SW 1271 (cell line): ENCODE data around the gene MAN2A1.
"Not testable (repeated sequence)": the region's sequence is repeated elsewhere in the genome, so short reads cannot be mapped to it uniquely, and the experiment has no call there.

Experiments
- DNase-seq, 2 experiments: peaks; one replicate each; lab custom pipeline; 2025; lab: John Stamatoyannopoulos, UW

The MAN2A1 gene

DNA sequence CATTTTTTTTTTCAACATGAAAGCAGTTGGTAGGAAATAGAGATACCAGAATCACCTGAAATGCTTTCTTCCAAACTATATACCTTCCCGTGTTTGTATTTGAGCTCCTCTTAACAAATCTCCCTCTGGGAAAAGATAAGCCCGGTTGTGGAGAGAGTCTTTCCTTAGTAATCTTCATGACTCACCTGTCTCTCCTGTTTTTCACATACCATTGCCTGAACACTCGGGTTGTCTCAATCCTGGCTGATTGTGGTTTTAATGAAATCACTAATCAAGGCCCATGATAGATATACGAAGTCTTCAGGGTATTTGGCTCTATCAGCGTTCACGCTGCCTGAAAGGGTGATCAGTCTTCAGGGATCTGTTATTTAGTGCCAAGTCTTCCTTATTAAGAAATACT lies 136.7 kb downstream of the MAN2A1 start:
- no peak for DNase-seq

DNA sequence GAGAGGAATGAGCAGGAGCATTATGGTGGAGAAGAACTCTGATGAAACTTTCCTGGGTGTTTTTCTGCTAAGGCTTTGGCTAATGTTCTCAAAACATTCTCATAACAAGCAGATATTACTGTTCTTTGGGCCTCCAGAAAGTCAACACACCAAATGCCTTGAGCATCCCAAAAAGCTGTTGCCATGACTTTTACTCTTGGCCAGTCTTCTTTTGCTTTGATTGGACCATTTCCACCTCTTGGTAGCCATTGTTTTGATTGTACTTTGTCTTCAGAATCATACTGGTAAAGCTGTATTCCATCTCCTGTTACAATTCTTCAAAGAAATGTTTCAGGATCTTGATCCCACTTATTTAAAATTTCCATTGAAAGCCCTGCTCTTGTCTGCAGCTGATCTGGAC lies 139.6 kb downstream of the MAN2A1 start:
- no peak for DNase-seq

DNA sequence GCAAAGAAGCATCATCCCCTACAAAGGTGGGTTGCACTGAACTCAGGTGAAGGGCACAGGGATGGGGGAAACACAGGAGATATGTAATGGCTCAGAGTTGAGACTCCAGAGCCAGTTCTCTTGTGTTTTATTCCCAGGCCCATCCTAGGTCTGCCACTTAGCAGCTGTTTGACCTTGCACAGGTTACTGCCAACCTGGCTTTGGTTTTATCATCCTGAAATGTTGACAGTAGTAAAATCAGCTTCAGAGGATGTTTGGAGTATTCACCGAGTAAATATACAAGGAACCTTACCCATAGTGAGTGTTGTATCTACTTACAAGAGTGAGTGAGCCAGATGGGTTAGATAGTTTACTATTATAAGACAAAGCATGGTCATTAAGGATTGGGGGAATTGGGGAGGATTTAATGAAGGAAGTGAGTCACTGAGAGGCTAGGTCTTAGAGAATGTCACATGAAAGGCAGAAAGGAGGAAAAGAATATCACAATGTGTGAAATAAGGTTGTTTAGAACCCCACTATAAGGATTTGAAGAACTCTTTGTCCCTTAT lies 141.3 kb downstream of the MAN2A1 start:
- peak in 1 of 2 experiments; percentile 18 for DNase-seq

DNA sequence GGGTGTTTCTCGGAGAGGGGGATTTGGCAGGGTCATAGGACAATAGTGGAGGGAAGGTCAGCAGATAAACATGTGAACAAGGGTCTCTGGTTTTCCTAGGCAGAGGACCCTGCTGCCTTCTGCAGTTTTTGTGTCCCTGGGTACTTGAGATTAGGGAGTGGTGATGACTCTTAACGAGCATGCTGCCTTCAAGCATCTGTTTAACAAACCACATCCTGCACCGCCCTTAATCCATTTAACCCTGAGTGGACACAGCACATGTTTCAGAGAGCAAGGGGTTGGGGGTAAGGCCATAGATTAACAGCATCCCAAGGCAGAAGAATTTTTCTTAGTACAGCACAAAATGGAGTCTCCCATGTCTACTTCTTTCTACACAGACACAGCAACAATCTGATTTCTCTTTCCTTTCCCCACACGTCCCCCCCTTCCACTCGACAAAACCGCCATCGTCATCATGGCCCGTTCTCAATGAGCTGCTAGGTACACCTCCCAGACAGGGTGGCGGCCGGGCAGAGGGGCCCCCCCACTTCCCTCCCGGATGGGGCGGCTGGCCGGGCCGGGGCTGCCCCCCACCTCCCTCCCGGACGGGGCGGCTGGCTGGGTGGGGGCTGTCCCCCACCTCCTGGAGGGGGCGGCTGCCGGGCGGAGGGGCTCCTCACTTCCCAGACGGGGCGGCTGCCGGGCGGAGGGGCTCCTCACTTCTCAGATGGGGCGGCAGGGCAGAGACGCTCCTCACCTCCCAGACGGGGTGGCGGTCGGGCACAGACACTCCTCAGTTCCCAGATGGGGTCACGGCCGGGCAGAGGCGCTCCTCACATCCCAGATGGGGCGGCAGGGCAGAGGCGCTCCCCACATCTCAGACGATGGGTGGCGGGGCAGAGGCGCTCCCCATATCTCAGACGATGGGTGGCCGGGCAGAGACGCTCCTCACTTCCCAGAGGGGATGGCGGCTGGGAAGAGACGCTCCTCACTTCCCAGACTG lies 142.8 kb downstream of the MAN2A1 start:
- not testable (repeated sequence) for DNase-seq

DNA sequence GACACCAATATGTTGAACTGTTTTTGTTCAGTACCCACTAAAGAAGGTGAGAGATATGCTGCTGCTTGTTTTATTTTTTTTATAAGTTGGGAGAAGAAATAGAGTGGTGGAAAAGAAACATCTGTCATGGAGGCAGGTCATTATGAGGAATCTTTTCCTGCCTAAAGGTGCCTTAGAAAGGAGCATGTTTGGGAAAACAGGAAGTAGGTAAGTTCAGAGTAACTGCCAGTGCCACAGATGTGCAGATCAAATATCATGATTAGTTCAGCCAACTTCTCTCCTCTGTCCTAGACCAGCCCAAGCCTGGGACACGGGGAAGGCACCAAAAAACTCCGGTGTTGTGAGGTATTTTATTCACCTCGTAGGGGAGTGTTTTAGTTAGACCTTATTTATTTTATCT lies 144.2 kb downstream of the MAN2A1 start:
- no peak for DNase-seq

DNA sequence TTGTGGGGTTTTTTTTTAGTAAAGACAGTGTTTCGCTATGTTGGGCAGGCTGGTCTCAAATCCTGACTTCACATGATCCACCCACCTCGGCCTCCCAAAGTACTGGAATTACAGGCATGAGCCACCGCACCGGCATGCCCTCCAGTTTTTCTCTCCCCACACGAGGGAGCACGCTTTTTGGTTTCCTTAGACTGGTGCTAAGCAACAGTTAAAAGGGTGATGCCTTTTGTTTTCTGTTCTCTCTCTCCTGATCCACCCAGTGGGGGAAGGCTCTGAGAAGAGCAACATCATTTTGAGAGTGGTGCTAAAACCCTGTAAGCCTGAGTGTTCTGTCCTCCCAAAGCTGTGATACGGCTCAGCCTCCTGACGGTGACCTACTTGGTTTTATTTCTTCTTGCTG lies 146.6 kb downstream of the MAN2A1 start:
- DNase-seq = no peak

DNA sequence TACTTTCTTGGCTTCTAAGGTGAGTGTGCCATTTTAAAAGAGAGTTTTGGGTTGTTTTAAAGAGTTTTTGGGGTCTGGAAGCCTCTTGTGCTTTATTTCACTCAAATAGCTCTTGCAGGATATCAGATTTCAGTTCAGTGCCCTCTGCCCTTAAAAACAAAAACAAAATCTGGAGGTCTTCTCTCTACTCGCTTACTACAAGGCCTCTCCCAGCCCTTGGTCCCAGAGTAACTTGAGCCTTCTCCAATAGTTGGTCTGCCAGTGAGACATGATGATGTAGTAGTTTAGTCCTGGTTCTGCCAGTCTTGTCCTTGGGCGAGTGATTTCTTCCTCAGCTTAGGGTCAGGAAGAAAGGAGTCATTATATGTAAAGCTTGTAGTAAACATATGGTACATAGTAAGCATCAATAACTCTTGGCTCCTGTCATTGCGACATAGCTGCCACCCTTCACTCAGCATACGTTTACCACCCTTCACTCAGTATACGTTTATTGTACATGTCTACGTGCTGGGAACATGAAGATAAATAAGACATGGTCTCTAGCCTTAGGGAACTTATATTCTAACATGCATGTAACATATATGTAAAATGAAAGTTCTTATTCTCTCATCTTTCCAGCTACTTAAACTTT lies 147.6 kb downstream of the MAN2A1 start:
- no peak for DNase-seq

DNA sequence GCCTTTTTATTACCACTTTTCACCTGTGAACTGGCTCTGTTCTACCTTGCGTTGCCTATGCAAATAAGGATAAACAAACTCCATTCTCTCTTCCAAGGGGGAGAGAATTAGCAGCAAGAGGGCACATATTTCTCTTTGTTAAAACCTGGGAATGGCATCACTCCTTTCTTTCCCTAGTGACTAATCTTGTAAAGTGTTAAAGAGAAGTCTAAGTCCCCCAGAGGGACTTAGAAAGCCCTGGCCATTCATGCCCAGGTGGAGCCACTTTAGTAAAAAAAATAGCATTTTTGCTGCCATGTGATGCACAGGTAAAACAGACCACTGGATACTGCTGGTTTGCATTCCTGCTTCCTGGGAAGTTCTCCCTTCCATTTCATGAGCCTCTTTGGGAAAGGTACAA lies 148.4 kb downstream of the MAN2A1 start:
- no peak for DNase-seq

DNA sequence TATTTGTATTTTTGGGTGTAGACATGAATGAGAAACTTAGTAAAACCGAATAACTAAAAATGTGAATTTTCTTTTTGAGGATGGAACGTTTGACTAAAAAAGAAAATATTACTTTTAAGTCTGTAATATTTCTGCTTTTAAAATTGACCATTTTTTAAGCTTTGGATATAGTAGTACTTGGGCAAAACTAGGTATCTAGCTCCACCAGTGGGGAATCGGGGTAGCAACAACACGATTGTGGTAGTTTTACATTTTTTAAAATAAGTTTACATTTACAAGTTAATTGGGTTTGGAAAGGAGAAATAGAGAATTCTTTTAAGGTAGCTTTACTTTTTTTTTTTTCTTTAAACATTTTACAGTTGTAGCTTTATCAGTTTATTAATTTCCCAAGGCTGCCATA lies 154.4 kb downstream of the MAN2A1 start:
- DNase-seq = no peak

DNA sequence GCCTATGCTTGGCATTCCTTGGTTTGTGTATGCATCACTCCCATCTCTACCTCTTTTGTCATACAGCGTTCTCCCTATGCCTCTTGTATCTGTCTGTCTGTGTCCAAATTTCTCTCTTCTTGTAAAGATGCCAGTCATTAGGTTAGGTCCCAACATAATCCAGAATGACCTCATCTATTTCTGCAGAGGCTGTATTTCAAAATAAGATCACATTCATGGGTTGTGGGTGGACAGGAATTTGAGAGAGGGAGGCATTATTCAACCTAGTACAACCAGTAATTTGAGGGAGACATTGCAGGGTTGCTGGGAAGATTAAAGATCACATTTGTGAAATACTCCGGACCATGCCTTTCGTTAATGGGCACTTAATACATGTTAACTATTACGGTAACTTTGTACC lies 155.0 kb downstream of the MAN2A1 start:
- DNase-seq = no peak

DNA sequence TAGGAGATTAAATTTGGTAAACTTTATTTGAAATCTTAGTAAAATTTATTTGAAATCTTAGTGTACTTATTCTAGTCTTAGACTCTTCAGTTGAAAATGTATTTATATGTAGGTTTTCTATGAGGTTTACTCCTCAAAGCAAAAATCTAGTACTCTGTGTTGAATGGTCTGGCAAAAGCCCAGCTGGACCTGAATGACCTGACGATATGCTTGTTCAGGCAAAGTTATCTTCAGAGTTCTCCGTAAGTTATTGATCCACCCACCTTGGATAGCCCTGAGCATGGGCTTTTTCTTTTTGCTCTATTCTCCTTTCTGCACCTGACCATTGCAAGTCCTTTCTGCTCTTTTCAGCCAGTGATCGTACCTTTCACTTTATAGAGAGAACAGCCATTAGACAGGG lies 158.4 kb downstream of the MAN2A1 start:
- no peak for DNase-seq

DNA sequence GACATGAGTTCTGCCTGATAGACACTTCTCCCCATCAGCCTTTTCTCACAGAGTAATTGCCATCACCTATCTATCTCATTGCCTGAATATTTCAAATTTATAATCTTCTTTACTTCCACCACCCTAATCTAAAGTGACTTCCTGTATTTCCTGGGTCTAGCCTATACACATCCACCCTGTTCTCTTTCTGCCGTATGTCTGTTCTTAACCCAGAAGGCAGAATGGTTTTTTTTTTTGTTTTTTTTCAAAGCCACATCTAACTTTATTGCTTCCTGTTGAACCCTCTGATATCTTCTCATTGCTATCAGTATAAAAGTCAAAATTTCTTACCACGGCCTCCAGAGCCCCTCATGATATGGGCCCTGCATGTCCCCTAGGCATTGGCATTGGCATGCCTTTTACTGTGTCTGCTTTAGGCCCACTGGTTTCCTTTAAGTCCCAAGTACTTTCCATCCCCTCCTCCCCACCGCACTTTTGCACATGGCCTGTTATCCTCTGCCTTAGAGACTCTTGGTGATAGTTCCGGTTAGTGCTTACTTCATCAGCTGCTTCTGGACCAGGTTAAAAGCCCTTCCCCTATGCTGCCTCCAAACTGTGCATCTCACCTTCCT lies 159.9 kb downstream of the MAN2A1 start:
- DNase-seq = no peak

DNA sequence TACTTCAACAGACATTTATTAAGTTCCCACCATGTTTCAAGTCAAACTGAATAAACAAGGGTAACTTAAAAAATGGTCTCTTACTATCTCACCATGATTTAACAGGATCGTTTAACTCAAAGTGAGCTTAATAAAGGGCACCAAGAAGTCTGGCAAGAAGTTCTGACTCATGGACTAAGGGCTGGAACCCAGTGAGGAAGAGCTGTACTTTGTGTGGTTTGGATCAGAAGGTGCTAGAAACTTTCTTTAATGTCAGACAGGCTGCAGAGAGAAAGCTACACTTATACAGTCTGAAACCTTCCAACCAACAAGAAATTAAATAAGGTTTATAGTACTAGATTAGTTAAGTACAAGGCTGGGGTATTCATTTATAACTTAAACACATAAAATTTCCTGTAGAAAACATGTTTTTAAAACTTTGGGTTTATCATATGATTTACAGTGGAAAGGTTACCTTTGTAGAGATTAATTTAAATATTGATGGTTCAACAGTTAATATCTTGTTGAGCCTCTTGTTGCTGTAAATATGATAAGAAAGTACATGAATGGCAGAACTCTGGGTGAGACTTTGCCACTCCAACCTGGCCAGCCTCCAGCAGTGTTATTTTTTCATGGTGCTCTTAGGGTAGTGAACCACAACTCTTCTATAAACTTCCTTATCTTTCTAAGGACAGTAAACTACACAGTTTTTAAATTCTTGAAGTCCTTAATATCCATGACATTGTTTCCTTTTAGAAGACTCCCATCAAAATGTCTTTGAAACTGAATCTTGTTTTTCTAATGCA lies 162.8 kb downstream of the MAN2A1 start:
- no peak for DNase-seq

DNA sequence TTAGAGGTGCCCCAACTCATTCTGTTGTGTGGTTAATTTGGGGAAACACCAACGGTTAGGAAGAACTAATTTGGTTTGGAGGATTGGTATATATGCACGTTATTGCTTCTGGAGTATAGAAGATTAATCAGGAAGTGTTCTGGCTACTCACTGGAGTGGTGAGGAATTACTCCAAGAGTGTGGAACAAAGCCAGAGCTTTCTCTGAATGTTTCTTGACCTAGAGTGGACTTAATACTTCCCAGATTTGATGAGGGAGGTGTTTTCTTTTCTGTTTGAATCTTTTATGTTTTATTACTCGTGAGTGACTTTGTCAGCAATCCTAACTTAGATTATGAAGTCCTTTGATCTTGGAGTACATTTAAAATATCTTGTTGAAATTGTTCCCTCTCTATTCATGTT lies 163.7 kb downstream of the MAN2A1 start:
- DNase-seq = no peak

DNA sequence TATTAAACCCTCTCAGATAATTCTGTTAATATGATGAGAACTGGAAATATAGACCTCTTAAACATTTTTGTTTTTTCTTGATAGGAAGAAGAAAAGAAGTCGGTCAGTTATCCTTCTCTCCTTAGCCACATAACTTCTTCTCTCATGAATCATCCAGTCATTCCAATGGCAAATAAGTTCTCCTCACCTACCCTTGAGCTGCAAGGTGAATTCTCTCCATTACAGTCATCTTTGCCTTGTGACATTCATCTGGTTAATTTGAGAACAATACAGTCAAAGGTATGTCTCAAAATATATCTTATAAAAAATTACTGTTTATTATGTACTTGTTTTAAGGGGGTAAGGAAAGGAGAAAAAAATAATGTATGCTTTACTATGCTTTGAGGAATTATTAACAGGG lies 165.3 kb downstream of the MAN2A1 start:
- DNase-seq = no peak

DNA sequence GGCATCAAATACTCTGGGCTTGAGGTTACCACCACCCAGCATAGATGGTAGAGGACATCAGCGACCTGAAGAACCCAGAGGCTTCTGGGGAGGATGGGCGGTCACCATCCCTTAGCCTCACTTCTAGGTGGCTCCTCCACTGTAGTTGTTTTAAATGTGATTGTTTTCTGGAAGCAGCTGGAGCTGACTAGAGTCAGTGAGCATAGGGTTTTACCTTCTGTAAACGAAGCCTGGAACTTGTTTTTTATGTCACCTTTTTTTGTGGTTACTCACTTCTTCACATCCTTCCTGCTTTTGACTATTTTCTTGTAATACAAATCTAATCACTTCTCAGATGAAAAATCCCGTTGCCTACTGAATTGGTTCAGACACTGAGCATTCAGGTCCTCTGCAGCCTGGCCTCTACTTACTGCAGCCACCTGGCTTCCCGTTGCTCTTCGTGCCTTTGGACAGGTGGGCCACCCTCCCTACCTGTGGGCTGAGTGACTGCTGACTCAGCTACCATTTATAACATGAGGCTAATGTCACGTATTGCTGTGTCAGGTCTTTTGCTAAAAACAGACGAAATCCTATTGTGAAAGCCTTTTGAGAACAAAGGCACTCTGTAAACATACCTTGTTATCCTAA lies 167.8 kb downstream of the MAN2A1 start:
- DNase-seq = no peak

DNA sequence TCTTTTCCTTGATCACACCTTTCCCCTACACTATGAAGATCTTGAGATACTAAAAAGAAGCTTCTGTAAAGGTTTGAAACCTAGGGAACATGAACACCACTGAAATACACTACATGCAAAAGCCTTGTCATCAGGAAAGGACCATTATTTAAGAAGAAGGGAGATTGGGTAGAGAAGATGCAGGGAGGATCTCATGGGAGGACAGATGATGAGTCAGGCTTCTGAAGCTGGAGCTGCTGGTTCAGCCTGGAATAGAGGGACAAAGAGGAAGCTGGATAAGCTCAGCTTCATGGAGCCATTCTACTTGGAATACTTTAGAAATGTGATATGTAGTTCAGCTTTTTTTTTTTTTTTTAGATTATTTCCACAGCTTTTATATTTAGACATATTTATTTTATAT lies 169.8 kb downstream of the MAN2A1 start:
- no peak for DNase-seq

DNA sequence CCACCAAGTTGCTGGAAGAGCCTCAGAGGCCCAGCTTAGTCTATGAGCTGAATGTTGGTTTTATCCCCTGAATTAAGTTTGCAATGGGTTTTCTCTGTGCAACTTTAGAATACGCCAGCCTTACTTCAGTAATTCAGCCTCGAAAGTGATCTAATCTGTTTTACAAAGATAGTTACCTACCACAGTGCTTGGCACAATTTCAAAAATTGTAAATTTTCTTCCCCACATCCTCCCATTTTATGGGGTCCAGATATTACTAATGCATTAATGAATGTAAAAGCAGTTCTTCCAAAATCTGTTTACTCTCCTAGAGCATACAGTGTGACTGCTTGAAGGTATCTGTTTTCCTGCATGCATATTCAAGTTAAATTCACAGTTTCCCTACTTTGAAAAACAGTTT lies 172.6 kb downstream of the MAN2A1 start:
- no peak for DNase-seq

DNA sequence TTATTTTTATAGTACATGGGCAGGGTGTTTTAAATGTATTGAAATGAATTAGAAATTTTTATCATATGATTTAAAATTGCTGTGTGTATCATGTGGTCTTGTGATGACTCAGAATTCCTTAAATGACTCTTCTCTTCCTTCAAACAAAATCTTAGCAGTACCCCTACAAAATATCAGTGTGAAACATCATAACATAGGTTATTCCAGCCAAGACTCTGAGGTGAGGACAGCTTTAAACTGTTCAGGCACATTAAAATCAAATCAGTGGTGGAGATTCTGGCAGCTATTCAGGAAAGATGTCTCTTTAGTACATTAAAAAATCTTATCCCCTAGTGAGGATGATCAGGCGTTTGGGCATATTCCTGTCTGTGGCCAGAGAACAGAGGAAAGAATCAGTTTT lies 174.0 kb downstream of the MAN2A1 start:
- DNase-seq = no peak

DNA sequence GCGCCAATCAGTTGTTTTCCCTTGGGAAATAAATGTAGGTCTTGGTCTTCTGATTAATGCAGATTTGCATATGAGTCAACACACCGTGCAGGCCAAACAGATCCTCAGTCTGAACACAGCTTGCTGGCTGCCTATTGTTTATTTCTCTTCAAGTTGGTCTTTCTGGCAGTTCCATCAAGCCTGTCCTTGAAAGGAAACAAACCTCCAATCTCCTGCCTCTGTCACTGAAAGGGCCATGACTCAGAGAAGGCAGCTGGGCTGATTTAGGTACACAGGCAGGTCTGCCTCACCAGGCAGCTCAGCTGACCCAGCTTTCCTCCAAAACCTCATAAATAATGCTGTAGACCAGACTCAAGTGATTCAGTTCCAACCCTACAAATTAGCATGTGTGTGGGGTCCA lies 175.9 kb downstream of the MAN2A1 start:
- DNase-seq = no peak

DNA sequence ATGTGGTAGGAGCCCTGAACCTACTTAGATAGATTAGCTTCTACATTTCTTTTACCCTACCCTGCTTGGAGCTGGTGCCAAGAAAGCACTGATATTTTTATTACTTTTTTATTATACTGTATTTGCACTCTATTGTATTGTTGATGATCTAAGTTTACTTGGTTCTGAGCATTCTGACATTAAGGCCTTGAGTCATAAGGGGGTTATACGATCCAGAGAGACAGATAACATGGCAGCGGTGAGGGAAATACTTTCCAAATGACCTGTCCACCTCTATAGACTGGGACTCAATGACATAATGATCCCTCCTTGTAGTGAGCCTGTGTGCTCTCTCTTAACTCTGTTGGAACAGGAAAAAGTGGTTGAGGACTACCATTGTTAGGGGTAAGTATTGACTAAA lies 176.3 kb downstream of the MAN2A1 start:
- DNase-seq = no peak

DNA sequence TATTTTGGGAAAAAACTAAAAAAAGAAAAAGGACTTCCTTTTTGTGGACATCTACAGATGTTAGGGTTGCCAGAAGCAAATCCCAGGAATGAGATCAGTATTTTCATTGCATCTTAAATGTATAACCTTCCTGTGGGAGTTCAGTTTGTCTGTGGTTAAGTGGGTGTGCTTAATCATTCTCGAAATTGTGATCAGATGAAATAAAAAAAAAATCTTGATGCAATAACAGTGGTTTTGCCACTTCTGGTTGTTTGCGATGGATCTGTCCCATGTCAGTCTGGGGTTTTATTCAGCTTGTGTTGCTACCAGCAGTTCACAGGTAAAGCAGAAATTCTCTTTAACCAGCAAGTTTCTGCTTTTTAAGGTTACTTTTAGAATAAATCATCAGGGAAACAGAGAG lies 179.0 kb downstream of the MAN2A1 start:
- no peak for DNase-seq
